ENCODE results near the gene ITGAV.

ITGAV gene

DNA sequence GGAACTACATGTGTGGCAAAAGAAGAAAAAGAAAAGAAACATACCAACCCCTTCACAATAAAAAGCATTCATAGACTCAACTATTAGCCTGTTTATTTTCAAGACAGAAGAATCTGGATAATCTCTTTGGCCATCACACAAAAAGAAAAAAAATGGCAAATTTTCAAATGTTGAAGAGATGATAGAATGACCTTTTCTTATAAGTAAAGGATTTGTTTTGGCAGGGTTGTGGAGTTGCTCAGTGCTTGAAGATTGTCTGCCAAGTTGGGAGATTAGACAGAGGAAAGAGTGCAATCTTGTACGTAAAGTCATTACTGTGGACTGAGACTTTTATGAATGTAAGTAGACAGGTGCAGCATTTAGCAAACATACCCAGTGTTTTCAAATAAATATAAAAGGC lies 85.5 kb downstream of the ITGAV start:
- Histone ChIP-seq H3K36me3 (ENCODE audit: control insufficient read depth, insufficient read depth, low read length) (peaks cover 2% of the 10 kb centered on the region; the same call in 1 of the 2 replicates), H3K4me3 (replicated peaks; ENCODE audit: low read depth, low read length) (no peak overlapping the region), H3K27me3 (replicated peaks; ENCODE audit: control insufficient read depth, insufficient read depth, low read length) (no peaks in the 10 kb centered on the region)
- no peak for DNase-seq (ENCODE audit: extremely low read depth, insufficient read length)
- TF ChIP-seq, protein P1, sequence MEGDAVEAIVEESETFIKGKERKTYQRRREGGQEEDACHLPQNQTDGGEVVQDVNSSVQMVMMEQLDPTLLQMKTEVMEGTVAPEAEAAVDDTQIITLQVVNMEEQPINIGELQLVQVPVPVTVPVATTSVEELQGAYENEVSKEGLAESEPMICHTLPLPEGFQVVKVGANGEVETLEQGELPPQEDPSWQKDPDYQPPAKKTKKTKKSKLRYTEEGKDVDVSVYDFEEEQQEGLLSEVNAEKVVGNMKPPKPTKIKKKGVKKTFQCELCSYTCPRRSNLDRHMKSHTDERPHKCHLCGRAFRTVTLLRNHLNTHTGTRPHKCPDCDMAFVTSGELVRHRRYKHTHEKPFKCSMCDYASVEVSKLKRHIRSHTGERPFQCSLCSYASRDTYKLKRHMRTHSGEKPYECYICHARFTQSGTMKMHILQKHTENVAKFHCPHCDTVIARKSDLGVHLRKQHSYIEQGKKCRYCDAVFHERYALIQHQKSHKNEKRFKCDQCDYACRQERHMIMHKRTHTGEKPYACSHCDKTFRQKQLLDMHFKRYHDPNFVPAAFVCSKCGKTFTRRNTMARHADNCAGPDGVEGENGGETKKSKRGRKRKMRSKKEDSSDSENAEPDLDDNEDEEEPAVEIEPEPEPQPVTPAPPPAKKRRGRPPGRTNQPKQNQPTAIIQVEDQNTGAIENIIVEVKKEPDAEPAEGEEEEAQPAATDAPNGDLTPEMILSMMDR (IDR thresholded peaks at IDR 0.05; ENCODE audit: insufficient read depth, low read length, poor library complexity, severe bottlenecking) = no peak

GRCh38 chr2:186683341-186683740 lies 93.5 kb downstream of the ITGAV start:
- DNase-seq (ENCODE audit: extremely low read depth, insufficient read length) = no peak
- Histone ChIP-seq H3K36me3 (ENCODE audit: control insufficient read depth, insufficient read depth, low read length) (no peaks in the 10 kb centered on the region), H3K4me3 (replicated peaks; ENCODE audit: low read depth, low read length) (no peak overlapping the region), H3K27me3 (replicated peaks; ENCODE audit: control insufficient read depth, insufficient read depth, low read length) (no peaks in the 10 kb centered on the region)
- TF ChIP-seq, protein P1 (IDR thresholded peaks at IDR 0.05; ENCODE audit: insufficient read depth, low read length, poor library complexity, severe bottlenecking) = no peak

- Histone ChIP-seq H3K27me3 (replicated peaks; ENCODE audit: control insufficient read depth, insufficient read depth, low read length) (no peaks in the 10 kb centered on the region), H3K36me3 (ENCODE audit: control insufficient read depth, insufficient read depth, low read length) (no peaks in the 10 kb centered on the region), H3K4me3 (replicated peaks; ENCODE audit: low read depth, low read length) (no peak overlapping the region)
- DNase-seq (ENCODE audit: extremely low read depth, insufficient read length) = no peak
- TF ChIP-seq, protein P1 (IDR thresholded peaks at IDR 0.05; ENCODE audit: insufficient read depth, low read length, poor library complexity, severe bottlenecking) = no peak
These were observed 98.0 kb downstream of the ITGAV start for GRCh38 chr2:186687807-186688211.

GRCh38 chr2:186688813-186689212 lies 99.0 kb downstream of the ITGAV start:
- DNase-seq (ENCODE audit: extremely low read depth, insufficient read length) = no peak
- TF ChIP-seq, protein P1 (IDR thresholded peaks at IDR 0.05; ENCODE audit: insufficient read depth, low read length, poor library complexity, severe bottlenecking) = no peak

DNA sequence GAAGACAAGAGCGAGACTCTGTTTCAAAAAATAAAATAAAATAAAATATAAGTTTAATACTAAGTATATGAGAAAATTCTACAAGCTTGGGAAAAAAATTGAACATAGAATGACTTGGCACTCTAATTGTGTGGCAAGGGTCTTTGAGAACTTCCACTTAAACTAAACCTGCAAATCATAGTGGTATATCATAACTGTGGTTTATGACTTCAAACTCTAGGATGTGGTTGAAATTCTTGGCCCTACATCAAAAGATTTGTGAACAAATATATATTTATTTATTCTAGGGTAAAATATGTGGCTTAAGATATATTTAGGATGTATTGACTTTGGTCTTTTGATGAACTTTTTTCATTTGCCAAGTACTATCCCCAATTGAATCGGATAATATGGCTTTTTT lies 100.9 kb downstream of the ITGAV start:
- Histone ChIP-seq H3K27me3 (replicated peaks; ENCODE audit: control insufficient read depth, insufficient read depth, low read length) (no peaks in the 10 kb centered on the region), H3K4me3 (replicated peaks; ENCODE audit: low read depth, low read length) (no peak overlapping the region), H3K36me3 (ENCODE audit: control insufficient read depth, insufficient read depth, low read length) (no peaks in the 10 kb centered on the region)
- TF ChIP-seq, protein P1 (IDR thresholded peaks at IDR 0.05; ENCODE audit: insufficient read depth, low read length, poor library complexity, severe bottlenecking) = no peak
- DNase-seq (ENCODE audit: extremely low read depth, insufficient read length) = no peak

More at GRCh38 chr2:186688813-186689212, 99.0 kb downstream of the ITGAV start:
- Histone ChIP-seq H3K27me3 (replicated peaks; ENCODE audit: control insufficient read depth, insufficient read depth, low read length) (no peaks in the 10 kb centered on the region), H3K36me3 (ENCODE audit: control insufficient read depth, insufficient read depth, low read length) (no peaks in the 10 kb centered on the region), H3K4me3 (replicated peaks; ENCODE audit: low read depth, low read length) (no peak overlapping the region)

DNA sequence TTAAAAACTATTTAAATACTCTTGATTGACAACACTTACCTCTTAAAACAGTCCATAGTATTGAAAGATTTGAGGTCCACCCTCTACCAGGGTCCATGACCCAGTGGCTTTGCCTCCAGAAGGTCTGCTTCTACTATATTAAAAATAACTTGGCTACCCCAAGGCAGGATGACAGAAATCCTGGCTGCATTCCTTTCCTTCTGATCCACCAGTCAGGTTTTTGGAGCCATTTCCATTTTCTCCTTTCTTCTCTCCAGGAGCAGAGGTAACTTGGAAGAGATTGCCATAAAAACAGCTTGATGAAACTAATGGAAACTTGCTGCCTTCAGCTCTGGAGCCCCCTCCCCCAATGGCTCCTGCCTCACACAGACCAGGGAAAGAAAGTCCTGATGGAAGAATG lies 101.4 kb downstream of the ITGAV start:
- Histone ChIP-seq H3K27me3 (replicated peaks; ENCODE audit: control insufficient read depth, insufficient read depth, low read length) (no peaks in the 10 kb centered on the region), H3K36me3 (ENCODE audit: control insufficient read depth, insufficient read depth, low read length) (no peaks in the 10 kb centered on the region), H3K4me3 (replicated peaks; ENCODE audit: low read depth, low read length) (no peak overlapping the region)
- no peak for DNase-seq (ENCODE audit: extremely low read depth, insufficient read length)
- TF ChIP-seq, protein P1 (IDR thresholded peaks at IDR 0.05; ENCODE audit: insufficient read depth, low read length, poor library complexity, severe bottlenecking) = no peak

Measured in GM06990 (cell line).